ENCODE results near the gene HRK. TPM values are rescaled to one million over a fixed set of nuclear protein-coding genes. Genes with fewer than 3 reads are reported as not detected.

HRK gene
- total RNA-seq, 1 donor from 2014 or later, result 2.1 TPM

GRCh38 chr12:116808113-116809105 is 72.8 kb downstream of the HRK start:
- TF ChIP-seq EZH2 (IDR thresholded peaks at IDR 0.05; ENCODE audit: insufficient read depth, low read length) (no peak), CTCF (IDR thresholded peaks at IDR 0.05; ENCODE audit: insufficient read depth, low read depth, low read length) (no peak)
- H3K27ac ChIP-seq (ENCODE audit: low read depth, low read length), result no peak overlapping the region
- H2AFZ ChIP-seq (ENCODE audit: low read depth, low read length), result no peak overlapping the region
- no peak overlapping the region for H3K4me3 ChIP-seq (ENCODE audit: insufficient read depth, low read depth, low read length)
- no peaks in the 10 kb centered on the region for H3K4me1 ChIP-seq (ENCODE audit: insufficient read depth, low read length)
- H3K36me3 ChIP-seq (ENCODE audit: insufficient read depth, low read length), result no peaks in the 10 kb centered on the region
- DNase-seq (ENCODE audit: low read depth), result no peak
- H4K20me1 ChIP-seq (ENCODE audit: insufficient read depth, low read length), result no peaks in the 10 kb centered on the region
- H3K4me3 Mint-ChIP-seq (ENCODE audit: unreplicated experiment), result no peak overlapping the region
- H3K9me3 Mint-ChIP-seq (ENCODE audit: unreplicated experiment), result no peaks in the 10 kb centered on the region
- no peak overlapping the region for H3K4me2 ChIP-seq (ENCODE audit: low read length)
- H3K27me3 Mint-ChIP-seq (ENCODE audit: low read depth, unreplicated experiment), result no peaks in the 10 kb centered on the region
- H3K4me1 Mint-ChIP-seq (ENCODE audit: low read depth, unreplicated experiment), result no peaks in the 10 kb centered on the region
- no peaks in the 10 kb centered on the region for H3K27me3 ChIP-seq (ENCODE audit: insufficient read depth, low read length)
- H3K9ac ChIP-seq (ENCODE audit: low read length), result no peak overlapping the region
- no peaks in the 10 kb centered on the region for H3K79me2 ChIP-seq (ENCODE audit: insufficient read depth, low read length)
- H3K27ac Mint-ChIP-seq (ENCODE audit: unreplicated experiment), result no peak overlapping the region
- no peaks in the 10 kb centered on the region for H3K36me3 Mint-ChIP-seq (ENCODE audit: low read depth, unreplicated experiment)
- H3K9me3 ChIP-seq (ENCODE audit: insufficient read depth, low read depth, low read length), result no peaks in the 10 kb centered on the region
- FAIRE-seq, result no peak

- H3K27ac Mint-ChIP-seq (ENCODE audit: unreplicated experiment), result no peak overlapping the region
- Histone ChIP-seq H3K4me2 (ENCODE audit: low read length) (no peak overlapping the region), H3K27ac (ENCODE audit: low read depth, low read length) (no peak overlapping the region), H3K27me3 (ENCODE audit: insufficient read depth, low read length) (no peaks in the 10 kb centered on the region), H2AFZ (ENCODE audit: low read depth, low read length) (no peak overlapping the region), H3K4me3 (ENCODE audit: insufficient read depth, low read depth, low read length) (no peak overlapping the region), H3K9ac (ENCODE audit: low read length) (no peak overlapping the region), H3K9me3 (ENCODE audit: insufficient read depth, low read depth, low read length) (no peaks in the 10 kb centered on the region), H3K36me3 (ENCODE audit: insufficient read depth, low read length) (no peaks in the 10 kb centered on the region), H4K20me1 (ENCODE audit: insufficient read depth, low read length) (no peaks in the 10 kb centered on the region), H3K4me1 (ENCODE audit: insufficient read depth, low read length) (no peaks in the 10 kb centered on the region), H3K79me2 (ENCODE audit: insufficient read depth, low read length) (no peaks in the 10 kb centered on the region)
- no peaks in the 10 kb centered on the region for H3K36me3 Mint-ChIP-seq (ENCODE audit: low read depth, unreplicated experiment)
- H3K4me3 Mint-ChIP-seq (ENCODE audit: unreplicated experiment), result no peak overlapping the region
- no peaks in the 10 kb centered on the region for H3K4me1 Mint-ChIP-seq (ENCODE audit: low read depth, unreplicated experiment)
- TF ChIP-seq CTCF (IDR thresholded peaks at IDR 0.05; ENCODE audit: insufficient read depth, low read depth, low read length) (no peak), EZH2 (IDR thresholded peaks at IDR 0.05; ENCODE audit: insufficient read depth, low read length) (no peak)
- no peaks in the 10 kb centered on the region for H3K27me3 Mint-ChIP-seq (ENCODE audit: low read depth, unreplicated experiment)
- H3K9me3 Mint-ChIP-seq (ENCODE audit: unreplicated experiment), result no peaks in the 10 kb centered on the region
- DNase-seq (ENCODE audit: low read depth) (no peak), FAIRE-seq (no peak)
These were observed 73.7 kb downstream of the HRK start for GRCh38 chr12:116807546-116807945.

Data from astrocyte (in vitro differentiated cells and primary cell).